AG08396 (cell line): ENCODE measurements around the gene RELL2.

Experiments used
- DNase-seq: peaks from one replicate; pipeline ENCODE4 v3.0.0; 2012; ENCODE audit warnings: low spot score, mixed read lengths

The RELL2 gene

DNA sequence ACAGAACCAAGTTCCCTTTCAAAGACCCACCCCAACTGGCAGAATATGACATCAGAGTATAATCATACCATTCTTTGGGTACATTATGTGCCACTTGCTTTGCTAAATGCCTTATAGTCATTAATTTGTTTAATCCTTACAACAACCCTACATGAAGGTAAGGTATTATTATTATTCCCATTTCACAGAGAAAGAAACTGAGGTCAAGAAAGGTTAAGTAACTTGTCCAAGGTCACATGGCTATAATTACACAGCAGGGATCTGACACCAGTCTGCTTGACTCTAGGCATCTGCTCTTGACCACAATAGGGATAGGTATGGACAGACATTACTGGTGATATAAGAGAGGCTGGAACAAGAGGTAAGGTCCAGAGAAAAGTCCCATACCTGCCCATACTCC lies 13.2 kb downstream of the RELL2 start:
- no peak for DNase-seq

DNA sequence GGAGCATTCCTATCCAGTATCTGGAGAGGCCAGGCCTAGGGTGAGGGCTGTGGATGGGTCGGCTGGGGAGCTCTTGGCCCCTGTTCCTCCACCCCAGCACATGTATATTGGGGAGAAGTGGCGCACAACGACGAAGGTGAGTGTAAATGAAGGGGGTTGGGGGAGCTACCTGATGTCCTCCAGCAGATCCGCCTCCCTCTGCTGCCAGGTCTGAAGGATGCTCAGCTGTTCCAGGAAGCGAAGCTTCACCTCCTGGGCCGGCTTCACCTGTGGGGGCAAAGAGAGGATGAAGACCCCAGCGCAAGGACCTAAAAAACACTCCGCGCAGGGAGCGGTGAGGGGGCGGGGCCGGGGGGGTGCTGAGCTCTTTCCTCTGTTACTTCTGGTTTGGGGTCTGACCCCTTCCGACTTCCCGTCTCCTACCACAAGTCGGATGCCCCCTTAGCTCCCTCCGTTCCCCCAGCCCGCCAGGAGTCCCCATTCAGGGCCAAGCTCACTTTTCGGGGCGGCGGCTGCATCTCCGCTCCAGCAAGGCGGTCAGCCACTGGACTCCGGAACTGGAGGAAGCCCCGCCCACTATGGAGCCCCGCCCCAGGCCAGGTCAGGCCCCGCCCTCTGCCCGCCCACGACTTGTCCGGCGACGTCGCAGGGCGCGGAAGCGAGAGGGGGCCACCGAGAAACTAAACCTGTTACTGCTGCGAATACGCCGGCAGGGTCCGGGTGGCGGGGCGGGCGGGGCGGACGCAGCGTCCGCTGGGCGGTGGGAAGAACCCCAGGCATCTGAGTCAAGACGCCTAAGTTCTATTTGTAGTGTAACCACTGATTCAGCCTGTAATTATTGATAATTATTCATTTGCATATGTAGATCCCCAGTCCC lies 14.3 kb downstream of the RELL2 start, which contains the start of gene FCHSD1:
FCHSD1 (minus strand) TSS at position 568 of the 877 bp plus-strand sequence; CDS start at position 518, 50 bp downstream.
- DNase-seq = peak; percentile 98

DNA sequence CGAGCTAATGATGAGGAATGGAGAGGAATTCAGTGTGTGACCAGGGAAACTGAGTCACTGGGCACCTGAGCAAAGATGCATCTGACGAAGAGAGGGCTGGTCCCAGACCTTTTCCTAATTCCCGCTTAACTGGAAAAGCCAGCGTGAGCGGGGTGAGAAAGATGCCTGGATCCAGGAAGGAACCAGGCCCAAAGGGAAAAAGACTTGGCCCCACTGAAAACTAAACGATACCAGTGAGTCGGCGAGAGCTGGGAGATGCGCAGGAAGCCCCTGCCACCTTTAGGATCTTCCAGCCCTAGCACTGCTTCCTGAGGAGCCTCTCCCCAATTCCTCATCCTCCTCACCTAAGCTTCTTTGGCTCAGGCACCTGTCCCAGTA lies 14.9 kb downstream of the RELL2 start:
- no peak for DNase-seq

DNA sequence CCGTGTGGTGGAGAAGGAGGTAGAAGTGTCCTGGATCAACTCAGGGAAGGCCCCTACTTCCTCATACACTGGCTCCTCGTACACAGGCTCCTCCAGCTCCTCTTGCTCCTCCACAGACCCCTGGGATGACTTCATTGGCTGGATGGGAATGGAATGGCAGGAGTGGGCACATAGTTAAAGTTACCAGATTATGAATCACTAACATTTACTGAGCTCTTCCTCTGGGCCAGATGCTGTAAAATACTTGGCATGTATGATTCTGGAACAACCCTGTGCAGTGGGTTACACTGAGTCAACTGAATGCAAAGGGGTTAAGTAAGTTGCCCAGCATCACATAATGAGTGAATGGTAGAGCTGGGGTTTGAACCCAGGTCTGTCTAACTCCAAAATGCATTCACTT lies 17.5 kb downstream of the RELL2 start:
- DNase-seq = peak; percentile 88

DNA sequence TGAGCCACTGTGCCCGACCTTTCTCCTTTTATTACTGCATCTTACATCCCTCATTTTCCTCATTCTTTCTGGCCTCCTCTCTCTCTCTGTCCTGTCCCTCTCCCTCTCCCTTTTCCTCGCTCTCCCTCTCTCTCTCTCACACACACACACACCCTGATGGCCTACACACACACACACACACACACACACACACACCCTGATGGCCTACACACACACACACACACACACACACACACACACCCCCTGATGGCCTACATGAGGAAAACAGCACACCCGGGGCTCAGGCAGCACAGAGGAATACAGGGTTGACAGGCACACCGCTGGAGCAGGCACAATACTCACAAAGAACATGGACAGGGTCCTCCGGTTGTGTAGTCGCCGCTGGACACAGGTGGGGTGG lies 18.2 kb downstream of the RELL2 start:
- no peak for DNase-seq

DNA sequence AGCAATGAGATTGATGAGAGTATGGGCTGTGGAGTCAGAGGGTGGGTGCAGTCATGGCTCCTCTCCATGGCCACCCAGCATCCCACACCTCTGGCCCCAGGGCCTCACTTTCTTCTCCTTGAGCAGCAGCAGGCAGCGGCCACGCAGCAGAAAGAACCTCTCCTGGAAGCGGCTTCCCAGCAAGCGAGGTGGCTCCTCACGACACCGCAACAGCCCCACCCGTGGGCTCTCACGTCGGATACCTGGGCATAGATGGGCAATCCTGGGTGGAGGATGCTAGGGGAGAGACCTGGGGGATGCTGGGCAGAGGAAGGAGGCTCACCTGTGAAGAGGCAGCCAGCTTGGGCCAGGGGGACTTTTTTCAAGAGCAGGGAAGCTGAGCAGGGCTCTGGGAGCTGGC lies 19.6 kb downstream of the RELL2 start:
- DNase-seq = no peak

DNA sequence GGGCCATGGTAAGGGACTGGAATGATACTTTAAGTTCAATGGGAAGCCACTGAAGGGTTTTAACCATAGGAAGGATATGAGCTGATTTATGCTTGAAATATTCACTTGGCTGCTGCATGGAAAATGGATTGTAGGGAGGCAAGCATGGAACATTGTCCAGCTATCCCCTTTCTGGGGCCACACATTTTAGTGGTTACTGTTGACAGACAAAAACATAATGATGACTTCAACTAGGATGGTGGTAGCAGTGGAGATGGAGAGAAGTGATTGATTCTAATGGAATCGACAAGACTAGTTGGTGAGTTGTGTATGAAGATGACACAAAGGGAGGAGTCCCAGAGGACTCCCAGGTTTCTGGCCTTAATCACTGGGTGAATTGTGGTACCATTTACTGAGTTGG lies 20.6 kb downstream of the RELL2 start:
- no peak for DNase-seq

DNA sequence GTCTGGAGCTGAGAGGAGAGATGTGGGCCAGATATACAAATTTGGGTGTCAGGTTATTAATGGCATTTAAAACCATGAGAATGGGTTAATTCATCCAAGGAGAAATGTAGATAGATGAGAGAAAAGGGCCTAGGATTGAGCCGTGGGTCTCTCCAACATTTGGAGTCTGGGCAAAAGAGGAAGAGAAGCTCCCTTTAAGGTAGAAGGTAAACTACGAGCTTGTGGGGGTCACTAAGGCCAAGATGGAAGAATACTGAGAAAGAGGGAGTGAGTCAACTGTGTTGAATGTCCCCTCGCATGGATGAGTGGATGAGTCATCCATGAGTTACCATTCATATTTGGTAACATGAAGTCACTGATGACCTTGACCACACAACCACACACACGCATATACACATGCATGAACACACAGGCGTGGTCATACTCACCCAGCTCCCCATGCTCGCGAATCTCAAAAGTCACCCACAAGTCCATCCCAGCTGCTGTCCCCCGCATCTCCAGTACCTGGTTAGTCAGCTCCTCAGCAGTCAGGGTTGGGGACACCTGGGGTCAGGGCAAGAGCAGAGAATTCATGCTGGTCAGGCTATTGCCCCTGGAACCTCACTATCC lies 21.2 kb downstream of the RELL2 start:
- DNase-seq = peak; percentile 88

DNA sequence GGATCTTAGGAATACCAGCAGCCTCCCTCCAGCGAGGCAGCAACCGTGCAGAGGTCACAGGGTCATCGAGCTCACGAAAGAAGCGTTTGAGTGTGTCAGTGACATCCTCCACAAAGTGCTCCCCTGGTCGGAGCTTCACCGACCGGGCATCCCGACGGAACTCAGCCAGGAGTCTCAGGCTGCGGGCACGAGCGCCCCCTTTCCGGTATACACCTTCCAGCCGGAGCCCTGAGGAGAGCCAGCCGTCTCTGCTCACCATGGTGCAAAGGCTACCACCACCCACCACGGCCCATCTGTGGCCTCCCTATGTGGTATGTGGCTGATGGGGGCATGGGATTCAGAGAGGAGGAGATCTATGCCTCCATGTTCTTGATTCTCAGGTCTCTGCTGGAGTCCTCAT lies 25.2 kb downstream of the RELL2 start:
- no peak for DNase-seq

DNA sequence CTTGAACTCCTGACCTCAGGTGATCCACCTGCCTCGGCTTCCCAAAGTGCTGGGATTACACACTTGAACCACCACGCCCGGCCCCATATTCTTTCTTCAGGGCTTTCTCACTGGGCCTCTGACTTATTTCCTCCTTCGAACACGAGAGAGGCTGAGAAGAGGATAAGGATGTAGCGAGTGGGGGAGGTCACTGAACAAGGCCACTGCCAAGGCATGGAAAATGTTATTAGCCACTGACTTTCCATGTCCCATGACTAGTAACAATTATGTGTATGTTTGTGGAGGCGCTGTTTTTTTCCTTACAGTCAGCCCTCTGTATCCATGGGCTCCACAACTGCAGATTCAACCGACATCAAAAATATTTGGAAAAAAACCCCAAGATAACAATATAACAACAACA lies 26.7 kb downstream of the RELL2 start:
- DNase-seq = no peak

DNA sequence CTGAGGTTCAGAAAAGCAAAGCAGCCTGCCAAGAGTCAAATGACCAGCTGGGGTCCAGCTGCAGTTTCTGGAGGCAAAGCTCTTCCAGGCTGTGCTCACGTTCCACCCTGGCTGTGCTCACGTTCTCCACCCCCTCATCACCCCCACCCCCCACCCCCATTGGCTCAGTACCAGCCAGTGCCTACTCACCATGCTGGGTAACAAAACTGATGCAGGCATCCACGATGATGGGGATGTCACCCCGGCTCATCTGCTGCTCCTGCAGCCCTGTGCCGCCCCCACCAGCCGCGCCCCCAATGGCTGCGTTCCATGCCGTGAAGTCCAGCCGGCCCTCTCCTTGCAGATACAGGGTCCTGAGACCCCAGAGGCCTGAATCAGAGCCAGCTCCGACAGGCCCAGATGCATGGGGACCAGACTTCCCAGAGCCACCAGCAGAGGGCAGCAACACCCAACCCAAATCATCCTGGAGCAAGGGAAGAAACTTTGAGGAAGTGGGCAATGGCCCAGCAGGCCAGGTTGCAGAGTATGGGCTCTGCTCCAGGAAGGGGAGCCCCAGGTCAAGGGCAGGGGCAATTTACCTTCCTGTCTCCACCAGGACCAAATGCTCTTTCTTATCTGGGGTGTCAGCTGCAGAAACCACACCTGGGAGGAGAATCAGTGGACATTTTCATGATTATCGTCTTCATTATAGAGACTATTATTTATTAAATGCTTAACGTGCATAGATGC lies 28.1 kb downstream of the RELL2 start:
- DNase-seq = peak; percentile 86

DNA sequence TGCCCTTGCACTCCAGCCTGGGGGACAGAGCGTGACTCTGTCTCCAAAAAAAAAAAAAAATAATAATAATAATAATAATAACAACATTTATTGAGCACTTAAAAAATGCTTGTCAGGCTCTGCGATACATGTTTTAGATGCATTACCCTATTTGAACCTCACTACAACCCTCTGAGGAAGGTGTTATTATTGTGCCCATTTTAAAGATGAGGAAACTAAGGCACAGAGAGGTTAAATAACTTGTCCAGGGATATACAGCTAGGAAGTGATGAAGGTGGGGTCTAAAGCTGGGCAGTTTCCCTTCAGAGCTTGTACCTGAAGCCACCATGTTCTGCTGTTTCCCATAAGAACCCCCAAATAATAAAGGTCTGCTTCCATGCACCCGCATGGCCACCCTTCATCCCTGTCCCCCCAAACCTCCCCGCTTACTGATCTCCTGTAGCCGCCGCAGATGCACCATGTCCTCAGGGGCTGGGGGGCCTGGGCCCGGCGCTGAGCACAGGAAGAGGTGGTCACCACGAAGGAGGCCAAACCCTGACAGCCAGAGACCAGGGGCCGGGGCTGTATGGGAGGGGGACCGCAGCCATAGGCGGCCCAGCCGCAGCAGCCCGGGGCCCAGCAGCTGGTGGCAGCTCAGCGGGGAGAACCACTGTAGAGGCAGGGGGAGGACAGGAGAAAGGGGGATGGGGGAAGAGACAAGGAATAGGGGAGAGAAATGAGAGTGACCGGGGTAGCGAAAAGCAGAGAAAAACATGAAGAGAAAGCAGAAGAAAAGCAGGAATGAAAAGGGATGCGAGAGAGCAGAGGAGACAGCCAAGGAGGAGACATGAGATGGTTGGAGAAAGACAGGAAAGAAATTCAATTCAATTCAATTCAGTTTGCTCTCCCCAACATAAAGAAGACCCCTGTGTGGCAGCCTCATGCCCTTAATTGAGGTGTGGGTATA lies 29.5 kb downstream of the RELL2 start:
- DNase-seq = no peak

DNA sequence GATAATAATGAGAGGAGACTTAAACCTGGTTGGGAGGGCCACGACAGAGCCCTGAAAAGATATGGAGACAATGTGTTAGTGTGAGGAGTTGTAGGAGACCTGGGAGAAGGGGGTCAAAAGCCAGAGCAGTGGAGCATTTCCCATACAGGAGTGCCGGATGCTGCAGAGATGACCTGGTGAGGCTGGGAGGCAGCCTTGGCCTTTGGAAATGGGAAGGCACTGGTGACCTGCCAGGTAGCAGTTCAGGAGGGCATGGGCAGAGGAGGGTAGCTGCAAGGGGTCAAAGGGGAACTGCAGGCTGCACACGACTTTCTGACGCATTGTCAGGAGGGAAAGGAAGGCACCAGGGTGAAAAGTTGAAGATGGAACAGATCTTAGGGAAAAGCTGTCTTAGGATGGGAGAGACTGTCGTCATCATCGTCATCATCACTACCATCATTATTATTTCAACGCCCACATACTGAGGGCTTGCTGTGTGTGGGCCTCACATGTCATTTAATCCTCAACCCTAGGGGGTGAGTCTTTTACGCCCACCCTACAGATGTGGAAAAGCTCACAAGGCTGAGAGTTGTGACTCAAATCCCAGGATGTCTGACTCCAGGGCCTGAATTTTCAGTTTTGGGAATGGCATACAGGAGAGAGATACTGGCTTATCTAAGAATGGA lies 31.9 kb downstream of the RELL2 start:
- DNase-seq = no peak

DNA sequence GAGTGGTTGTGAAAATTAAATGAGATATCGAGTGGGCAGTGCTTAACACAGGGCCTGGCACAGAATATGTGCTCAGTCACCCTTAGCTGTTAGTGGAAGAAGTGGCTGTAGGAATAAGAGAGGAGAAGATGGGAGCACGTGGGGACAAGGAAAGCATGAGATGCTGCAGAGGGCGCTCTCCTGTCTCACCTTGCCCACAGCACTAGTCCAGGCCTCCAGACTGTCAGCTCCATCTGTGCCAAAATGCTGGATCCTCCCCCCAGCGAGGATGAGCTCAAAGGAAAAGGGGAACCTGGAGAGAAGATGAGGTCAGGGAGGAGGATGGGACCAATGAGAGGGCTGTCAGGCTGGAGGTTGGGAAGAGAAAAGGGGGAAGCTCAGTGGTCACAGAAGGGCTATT lies 32.7 kb downstream of the RELL2 start:
- no peak for DNase-seq

DNA sequence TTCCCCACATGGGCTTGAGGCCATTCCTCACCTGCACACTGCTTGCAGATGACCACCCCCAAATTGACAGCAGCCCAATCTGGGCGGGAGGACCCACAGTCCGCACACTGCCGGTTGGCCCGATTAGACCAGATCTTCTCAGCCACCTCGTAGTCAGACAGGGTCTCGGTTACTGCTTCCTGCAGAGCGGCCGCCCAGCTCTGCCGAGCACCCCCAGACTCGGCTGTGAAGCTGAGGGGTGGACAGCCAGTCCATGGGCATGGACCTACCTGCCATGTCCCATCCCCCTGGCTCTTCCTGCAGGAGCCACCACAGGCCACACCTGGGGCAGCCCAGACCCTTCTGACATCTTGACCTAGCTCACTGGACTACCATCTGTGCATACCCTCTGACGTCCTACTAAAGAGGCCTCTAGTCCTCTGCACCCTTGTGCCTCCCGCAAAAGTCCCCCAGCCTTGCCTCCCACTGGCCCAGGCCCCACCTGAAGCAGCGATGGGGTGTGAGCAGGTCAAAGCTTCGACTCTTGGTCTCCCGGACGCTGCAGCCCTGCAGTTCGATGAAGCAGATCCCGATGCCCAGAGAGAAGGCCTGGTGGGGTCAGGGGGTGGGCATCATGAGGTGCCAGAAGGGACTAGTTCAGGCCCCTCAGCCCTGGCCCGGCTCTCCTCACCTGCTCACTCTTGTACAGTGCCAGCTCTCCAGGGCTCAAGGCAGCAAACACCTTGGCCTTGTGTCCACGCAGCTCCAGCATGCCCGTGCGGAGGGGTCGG lies 35.5 kb downstream of the RELL2 start:
- no peak for DNase-seq

DNA sequence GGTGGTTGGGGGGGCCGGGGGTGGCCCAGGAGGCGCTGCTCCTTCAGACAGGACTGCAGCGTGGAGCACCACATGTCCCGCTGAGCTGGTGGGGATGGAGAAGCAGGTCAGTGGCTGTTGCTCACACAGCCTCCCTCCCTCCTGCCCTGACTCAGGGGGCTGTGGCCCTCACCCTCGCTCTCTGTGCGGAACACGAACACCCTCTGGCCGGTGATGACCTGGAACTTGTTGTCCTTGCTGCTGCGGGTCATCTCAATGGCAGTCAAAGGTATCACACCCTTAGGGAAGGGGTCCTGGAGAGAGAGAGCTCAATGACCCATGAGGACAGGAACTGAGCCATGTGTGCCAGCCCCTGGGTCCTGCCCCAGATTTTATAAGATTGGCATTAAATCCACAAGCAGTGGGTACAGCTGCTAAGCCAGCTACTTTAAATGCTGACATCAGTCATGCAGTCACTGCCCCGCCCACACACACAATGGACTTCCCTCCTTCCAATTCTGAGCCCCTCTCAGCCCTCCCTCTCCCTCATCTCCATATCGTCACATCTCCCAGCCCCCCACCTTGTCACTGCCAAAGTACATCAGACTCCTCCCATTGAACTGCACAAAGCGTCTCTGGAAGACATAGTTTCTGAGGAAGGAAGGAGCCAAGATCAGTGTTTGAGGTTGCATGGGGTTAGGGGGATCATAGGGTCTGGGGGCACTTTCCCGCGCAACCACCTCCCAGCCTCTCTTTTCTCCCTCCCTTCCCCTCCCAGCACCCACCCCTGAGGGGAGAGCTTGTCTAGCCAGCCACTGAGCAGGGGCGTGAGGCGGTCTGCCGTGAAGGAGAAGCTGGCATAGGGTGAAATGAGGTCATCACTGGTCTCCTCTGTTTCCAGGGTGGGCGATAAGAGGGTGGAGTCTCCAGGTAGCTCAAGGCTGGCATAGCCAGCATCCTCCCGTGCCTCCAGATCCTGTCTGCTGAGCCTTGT lies 36.3 kb downstream of the RELL2 start:
- DNase-seq = no peak

DNA sequence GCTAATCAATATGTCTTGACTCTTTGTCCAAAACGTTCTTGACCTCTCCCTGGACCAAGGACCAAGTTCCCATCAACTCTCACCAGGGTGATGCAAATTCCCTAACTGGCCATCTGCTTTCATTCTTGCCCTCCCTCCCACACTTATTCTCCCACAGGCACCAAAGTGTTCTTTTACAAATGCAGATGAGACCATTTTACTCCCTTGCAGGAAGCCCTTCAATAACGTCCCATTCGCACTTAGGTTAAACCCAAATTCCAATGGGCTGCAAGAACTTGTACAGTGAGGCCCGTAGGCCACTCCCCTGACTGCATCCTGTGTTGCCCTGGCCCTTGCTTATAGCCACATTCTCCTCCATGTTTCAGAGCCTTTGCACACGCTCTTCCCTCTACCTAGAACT lies 38.0 kb downstream of the RELL2 start:
- no peak for DNase-seq

DNA sequence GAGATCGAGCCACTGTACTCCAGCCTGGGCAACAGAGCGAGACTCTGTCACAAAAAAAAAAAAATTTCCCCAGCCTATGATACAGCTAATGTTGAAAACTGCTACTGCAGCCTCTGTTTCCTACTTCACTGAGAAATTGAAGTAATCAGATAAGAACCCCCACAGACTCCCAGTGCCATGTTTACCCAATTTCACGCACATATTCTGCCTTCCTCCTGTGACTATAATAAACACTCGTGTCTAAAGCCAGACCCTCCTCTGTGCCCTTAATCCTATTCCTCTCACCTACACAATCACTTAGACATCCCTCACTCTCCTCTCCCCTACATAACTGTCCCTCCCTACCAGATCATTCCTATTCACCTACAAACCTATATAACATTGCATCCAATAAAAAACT lies 38.9 kb downstream of the RELL2 start:
- DNase-seq = no peak

DNA sequence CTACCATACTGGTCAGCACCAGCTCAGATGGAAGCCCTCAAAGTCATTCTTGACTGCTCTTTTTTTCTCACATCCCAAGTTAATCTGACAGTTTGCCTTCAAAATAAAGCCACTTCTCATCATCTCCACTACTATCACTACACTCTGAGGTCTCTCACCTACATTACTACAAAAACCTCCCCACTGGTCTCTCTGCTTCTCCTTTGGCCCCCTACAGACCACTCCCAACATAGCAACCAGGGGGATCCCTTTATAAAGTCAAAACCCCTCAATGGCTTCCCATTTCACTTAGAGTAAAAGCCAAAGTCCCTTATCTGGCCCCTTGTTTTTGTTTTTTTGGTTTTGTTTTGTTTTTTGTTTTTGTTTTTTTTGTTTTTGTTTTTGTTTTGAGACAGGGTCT lies 40.6 kb downstream of the RELL2 start:
- DNase-seq = no peak
